ENCODE data around the gene ARID2. TPM values are rescaled to one million over a fixed set of nuclear protein-coding genes. Genes with fewer than 3 reads are reported as not detected.

Gene ARID2
- total RNA-seq, 2 experiments from 2014 or later = 30.1 to 44.9 TPM

GRCh38 chr12:45833401-45833800 lies 103.9 kb downstream of the ARID2 start:
- Histone ChIP-seq H4K20me1 (ENCODE audit: insufficient read depth, low read length) (no peaks in the 10 kb centered on the region), H3K9me2 (ENCODE audit: insufficient read depth, low read length) (no peaks in the 10 kb centered on the region), H3K79me2 (ENCODE audit: insufficient read depth, low read depth, low read length) (no peaks in the 10 kb centered on the region), H2AFZ (ENCODE audit: low read length) (no peak overlapping the region), H3K36me3 (ENCODE audit: insufficient read depth, low read length) (peaks cover 54% of the 10 kb centered on the region), H3K4me3 (ENCODE audit: low read depth, low read length, poor library complexity, severe bottlenecking) (no peak overlapping the region), H3K9me3 (ENCODE audit: low read length) (peaks cover 10% of the 10 kb centered on the region; the same call in 1 of the 2 replicates), H3K4me1 (ENCODE audit: insufficient read depth, low read length, poor library complexity, severe bottlenecking) (no peaks in the 10 kb centered on the region), H3K4me2 (ENCODE audit: low read length) (no peak overlapping the region), H3K27ac (ENCODE audit: low read depth, low read length, poor library complexity, severe bottlenecking) (no peak overlapping the region)
- POLR2A ChIA-PET = interaction anchor here (1.4 to 1.5 kb wide), 2 partner anchors 18 to 20 kb away, joined by 4 to 5 read pairs; no protein-coding TSS in a partner anchor
- intact Hi-C loops (cut with micrococcal nuclease; ENCODE audit: unreplicated experiment) = no loop called here
- DNase-seq (ENCODE audit: low spot score) = no peak
- BruUV-seq (replicated peaks) = no TSS peak
- TF ChIP-seq CTCF (conservative IDR thresholded peaks at IDR 0.05; ENCODE audit: low read length) = no peak
- no peak for TF ChIP-seq EZH2phosphoT487 (IDR thresholded peaks at IDR 0.05; ENCODE audit: borderline replicate concordance, low read depth, low read length)
- CTCF ChIA-PET (ENCODE audit: unreplicated experiment) = no interaction called here

- ChIA-PET CTCF (ENCODE audit: unreplicated experiment) (no interaction called here), POLR2A (interaction anchor here (0.6 to 1.4 kb wide), 4 partner anchors 10 to 114 kb away, joined by 3 to 4 read pairs (median 3); no protein-coding TSS in a partner anchor)
- Histone ChIP-seq H4K20me1 (ENCODE audit: insufficient read depth, low read length) (no peaks in the 10 kb centered on the region), H3K36me3 (ENCODE audit: insufficient read depth, low read length) (peaks cover 65% of the 10 kb centered on the region), H3K27ac (ENCODE audit: low read depth, low read length, poor library complexity, severe bottlenecking) (no peak overlapping the region), H3K9me3 (ENCODE audit: low read length) (peaks cover 10% of the 10 kb centered on the region; the same call in 1 of the 2 replicates), H3K4me3 (ENCODE audit: low read depth, low read length, poor library complexity, severe bottlenecking) (no peak overlapping the region), H3K79me2 (ENCODE audit: insufficient read depth, low read depth, low read length) (no peaks in the 10 kb centered on the region), H3K4me1 (ENCODE audit: insufficient read depth, low read length, poor library complexity, severe bottlenecking) (no peaks in the 10 kb centered on the region), H2AFZ (ENCODE audit: low read length) (no peak overlapping the region), H3K4me2 (ENCODE audit: low read length) (no peak overlapping the region), H3K9me2 (ENCODE audit: insufficient read depth, low read length) (no peaks in the 10 kb centered on the region)
- TF ChIP-seq CTCF (conservative IDR thresholded peaks at IDR 0.05; ENCODE audit: low read length) (no peak), EZH2phosphoT487 (IDR thresholded peaks at IDR 0.05; ENCODE audit: borderline replicate concordance, low read depth, low read length) (no peak)
- BruUV-seq (replicated peaks) = no TSS peak
- DNase-seq (ENCODE audit: low spot score) = no peak
- intact Hi-C loops (cut with micrococcal nuclease; ENCODE audit: unreplicated experiment) = no loop called here
Observed at GRCh38 chr12:45834809-45835208, 105.3 kb downstream of the ARID2 start.

GRCh38 chr12:45839917-45840316 lies 110.4 kb downstream of the ARID2 start:
- Histone ChIP-seq H3K9me2 (ENCODE audit: insufficient read depth, low read length) (no peaks in the 10 kb centered on the region), H3K4me2 (ENCODE audit: low read length) (no peak overlapping the region), H4K20me1 (ENCODE audit: insufficient read depth, low read length) (no peaks in the 10 kb centered on the region), H3K9me3 (ENCODE audit: low read length) (no peaks in the 10 kb centered on the region), H3K27ac (ENCODE audit: low read depth, low read length, poor library complexity, severe bottlenecking) (no peak overlapping the region), H3K4me3 (ENCODE audit: low read depth, low read length, poor library complexity, severe bottlenecking) (no peak overlapping the region), H3K79me2 (ENCODE audit: insufficient read depth, low read depth, low read length) (no peaks in the 10 kb centered on the region), H3K36me3 (ENCODE audit: insufficient read depth, low read length) (peaks cover 76% of the 10 kb centered on the region), H2AFZ (ENCODE audit: low read length) (no peak overlapping the region), H3K4me1 (ENCODE audit: insufficient read depth, low read length, poor library complexity, severe bottlenecking) (no peaks in the 10 kb centered on the region)
- BruUV-seq (replicated peaks) = no TSS peak
- DNase-seq (ENCODE audit: low spot score) = no peak
- ChIA-PET POLR2A (interaction anchor here (0.7 to 1.4 kb wide), 3 partner anchors 13 to 132 kb away, joined by 3 to 4 read pairs (median 3); no protein-coding TSS in a partner anchor), CTCF (ENCODE audit: unreplicated experiment) (no interaction called here)
- intact Hi-C loops (cut with micrococcal nuclease; ENCODE audit: unreplicated experiment) = no loop called here
- TF ChIP-seq EZH2phosphoT487 (IDR thresholded peaks at IDR 0.05; ENCODE audit: borderline replicate concordance, low read depth, low read length) (no peak), CTCF (conservative IDR thresholded peaks at IDR 0.05; ENCODE audit: low read length) (no peak)

Data from OCI-LY7 (cell line).